ENCODE results near the gene RNF152.
"Not testable (repeated sequence)": the region's sequence is repeated elsewhere in the genome, so short reads cannot be mapped to it uniquely, and the experiment has no call there.

The RNF152 gene

DNA sequence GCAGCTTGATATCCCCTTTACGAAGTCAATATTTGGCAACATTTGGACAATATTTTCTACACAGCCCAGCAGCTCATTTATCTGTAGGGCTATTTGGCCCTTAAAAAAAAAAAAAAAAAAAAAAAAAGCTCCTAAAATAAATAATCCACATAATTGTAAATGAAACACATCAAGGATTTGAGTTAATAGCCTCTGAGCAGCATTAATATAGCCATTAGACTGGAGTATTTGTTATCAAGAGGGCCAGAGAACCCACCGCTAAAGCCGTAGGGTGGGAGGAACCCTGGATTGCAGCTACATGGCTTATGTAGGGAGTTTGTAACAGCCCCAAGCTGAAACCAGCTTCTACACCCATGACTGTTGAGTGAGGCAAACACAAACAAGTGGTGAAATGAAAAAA is 84.5 kb downstream of the RNF152 start:
- no peak for DNase-seq

DNA sequence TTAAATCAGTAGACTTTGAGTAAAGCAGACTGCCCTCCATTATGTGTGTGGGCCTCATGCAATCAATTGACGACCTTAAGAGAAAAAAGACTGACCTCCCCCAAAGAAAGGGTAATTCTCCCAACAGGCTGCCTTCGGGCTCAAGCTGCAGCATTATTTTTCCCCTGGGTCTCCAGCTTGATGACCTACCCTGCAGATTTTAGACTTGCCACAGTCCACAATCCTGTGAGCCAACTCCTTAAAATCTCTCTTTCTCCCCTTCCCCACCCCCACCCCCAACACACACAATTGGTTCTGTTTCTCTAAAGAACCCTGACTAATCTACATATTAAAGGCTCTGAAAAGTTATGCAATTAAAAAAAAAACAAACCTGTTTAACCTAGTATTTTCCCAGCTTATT is 89.4 kb downstream of the RNF152 start:
- no peak for DNase-seq

DNA sequence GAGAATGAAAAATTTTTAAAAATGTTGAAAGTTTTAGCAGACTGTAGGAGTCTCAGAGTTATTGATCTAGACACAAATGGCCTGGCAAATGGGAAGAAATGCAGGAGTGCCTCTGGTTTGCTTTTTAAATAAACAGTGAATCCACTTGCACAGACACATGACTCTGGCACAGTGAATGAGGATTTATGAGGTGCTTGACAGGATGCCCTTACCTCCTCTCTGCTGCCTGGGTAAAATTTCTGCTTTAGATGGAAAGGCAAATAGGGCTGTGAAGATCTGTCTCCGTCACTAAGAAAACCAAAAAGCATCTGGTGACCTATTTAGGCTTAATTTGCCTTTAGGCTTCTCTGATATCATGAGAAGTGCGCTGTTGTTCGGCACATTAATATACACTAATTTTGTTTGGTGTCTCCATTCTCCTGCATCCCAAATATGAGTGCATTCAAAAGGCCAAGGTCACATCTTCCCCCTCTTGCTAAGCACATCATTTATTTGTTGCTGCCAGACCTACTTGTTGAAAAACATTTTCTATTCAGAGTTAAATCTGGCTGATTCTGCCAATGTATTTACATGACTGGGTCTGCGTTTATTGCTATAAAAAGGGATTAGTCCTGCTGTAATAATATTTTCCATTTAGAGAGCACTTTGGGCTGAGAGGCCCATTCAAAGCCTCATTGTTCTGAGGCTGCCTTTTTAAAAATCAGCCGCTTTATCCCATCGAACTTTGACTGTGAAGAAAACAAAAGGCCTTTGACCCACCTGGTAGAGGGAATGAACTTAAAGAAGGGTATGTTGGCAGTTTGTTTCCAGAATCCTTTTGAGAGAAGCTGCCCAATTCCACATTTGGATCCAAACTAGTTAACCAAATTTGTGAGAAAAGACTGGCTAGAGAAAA is 94.9 kb downstream of the RNF152 start:
- peak; percentile 3 for DNase-seq

DNA sequence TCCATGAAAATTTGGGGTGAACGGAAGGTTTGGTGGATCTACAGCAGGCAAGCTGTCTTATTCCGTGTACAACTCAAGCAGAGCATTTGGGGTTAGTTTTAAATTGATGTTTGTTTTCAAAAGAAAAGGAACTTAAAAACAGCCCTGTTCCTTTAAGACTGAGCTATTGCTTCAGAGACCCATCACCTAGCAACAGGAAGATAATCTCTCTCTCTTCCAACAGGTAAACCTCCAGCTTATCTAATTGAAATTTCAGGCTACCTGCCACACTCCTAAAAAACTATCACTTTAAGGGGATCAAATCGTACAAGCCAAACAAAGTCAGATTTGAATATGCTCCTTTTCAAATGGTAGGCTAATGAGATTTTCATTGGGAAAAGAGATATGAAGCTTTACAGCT is 101.8 kb downstream of the RNF152 start:
- no peak for DNase-seq

DNA sequence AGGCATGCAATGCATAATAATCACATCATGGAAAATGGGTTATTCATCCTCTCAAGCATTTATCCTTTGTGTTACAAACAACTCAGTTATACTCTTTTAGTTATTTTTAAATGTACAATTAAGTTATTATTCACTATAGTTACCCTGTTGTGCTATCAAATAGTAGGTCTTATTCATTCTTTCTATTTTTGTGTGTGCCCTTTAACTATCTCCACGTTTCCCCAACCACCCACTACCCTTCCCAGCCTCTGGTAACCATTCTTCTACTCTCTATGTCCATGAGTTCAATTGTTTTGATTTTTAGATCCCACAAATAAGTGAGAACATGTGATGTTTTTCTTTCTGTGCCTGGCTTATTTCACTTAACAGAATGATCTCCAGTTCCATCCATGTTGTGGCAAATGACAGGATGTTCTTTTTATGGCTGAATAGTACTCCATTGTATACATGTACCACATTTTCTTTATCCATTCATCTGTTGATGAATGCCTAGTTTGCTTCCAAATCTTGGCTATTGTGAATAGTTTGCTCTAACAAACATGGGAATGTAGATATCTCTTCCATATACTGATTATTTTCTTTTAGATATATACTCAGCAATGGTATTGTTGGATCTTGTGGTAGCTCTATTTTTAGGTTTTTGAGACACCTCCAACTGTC is 105.7 kb downstream of the RNF152 start:
- not testable (repeated sequence) for DNase-seq

DNA sequence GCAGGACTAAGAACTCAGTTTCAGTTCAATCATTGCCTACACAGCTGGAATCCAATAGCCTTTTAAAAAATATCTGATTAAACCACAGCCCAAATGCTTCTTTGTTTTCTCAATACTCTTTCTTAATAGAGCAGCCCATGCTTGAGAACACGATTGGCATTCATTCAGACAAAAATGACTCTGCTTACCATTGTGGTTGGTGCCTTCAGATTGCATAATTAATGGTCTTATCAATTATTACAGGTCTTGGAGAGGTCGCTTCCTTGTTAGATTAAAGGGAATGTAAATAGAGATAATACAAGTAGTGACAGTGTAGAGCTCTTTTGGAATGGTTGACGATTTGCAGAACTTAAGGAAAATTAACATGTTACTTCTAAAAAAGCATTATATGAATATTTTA is 107.2 kb downstream of the RNF152 start:
- no peak for DNase-seq

DNA sequence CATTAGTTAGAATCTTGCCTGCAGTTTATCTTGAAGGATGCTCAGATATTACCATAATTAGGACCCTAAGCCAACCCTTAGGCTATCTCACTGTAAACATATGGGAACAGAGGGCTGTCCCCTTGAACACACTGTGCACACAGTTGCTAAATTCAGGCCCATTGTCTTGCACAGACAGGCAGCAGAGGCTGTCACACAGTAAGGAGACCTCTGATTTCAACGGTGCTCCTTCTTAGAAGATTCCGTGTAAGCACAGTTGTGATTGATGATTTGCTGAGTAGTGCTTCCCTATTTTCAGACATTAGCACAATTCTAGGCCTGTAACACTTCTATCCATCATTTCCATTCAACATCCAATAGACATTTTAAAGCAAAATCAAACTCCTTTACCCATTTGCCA is 108.0 kb downstream of the RNF152 start:
- DNase-seq, result no peak

DNA sequence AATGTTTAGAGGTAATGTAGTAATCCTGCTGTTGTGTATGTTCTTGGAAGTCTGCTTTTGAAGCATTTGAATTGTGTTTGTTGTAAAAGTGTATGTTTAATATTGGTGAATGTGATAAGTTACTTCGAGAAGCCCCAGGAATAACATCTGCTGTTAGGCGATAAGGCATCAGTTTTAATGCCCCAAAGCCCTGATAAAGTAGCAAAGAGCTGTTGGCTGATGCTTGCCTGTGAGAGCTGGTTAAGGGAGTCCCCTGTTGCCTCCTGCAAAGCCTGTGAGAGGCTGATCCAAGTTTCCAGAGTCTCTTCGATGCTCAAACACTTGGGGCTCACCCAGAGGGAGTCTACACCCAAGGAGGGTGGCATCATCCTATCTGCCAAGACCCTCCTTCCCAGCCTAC is 110.3 kb downstream of the RNF152 start:
- no peak for DNase-seq

DNA sequence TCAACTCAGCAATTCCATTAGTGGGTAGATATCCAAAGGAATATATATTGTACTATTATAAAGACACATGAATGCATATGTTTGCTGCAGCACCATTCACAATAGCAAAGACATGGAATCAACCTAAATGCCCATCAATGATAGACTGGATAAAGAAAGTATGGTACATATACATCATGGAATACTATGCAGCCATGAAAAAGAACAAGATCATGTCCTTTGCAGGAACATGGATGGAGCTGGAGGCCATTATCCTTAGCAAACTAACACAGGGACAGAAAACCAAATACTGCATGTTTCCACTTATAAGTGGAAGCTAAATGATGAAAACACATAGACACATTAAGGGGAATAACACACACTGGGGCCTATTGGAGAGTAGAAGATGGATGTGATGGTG is 116.6 kb downstream of the RNF152 start:
- not testable (repeated sequence) for DNase-seq

DNA sequence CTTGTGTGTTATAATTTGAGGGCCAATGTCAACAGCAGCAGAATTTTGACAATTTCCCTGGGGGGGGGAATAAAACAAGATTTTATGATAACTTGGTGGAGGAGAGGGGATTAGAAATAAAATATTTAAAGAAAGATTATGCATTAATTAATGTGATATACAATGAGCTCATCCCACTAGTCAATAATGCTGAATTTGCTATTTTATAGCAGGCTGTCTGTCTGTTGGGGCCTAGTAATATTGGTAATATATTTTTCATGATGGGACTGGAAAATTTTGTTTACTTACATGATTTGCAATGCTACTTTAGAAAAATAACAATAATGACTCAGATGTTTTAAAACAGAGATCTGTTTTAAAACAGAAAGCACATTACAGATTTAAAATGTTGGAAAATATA is 118.0 kb downstream of the RNF152 start:
- no peak for DNase-seq

DNA sequence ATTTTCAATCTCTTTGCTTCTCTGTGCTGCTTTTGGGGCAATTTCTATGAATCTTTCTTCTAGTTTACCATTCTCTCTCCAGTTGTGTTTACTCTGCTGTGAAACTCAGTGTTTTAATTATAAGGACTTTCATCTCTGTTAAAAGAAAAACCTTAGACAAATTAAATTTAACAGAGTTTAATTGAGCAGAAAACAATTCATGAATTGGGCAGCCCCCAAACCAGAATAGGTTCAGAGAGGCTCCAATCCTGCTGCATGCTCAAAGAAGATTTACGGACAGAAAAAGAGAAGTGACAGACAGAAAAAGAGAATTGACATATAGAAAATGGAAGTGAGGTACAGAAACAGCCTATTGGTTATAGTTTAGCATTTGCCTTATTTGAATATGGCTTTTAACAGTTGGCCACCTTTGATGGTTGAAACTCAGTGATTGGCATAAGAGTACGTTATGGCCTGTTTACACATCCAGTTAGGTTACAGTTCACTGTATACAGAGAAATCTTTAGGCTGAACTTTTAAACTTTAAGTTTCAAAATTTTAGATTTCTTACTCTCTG is 120.4 kb downstream of the RNF152 start:
- DNase-seq, result no peak

DNA sequence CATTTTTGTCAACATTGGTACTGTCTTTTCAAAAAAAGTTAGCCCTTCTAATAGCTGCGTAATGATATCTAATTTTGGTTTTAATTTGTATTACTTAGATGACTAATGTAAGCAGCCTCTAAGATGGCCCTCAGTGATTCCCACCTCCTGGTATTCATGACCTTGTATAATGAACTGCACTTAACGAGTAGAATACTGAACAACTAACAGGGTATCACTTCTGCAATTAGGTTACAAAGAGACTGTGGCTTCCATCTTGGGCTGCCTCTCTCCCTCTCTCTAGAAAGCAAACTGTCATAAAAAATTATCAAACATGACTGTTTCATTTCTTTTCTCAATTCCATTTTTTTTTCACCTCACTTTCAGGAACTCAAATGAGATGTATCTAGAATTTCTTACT is 120.9 kb downstream of the RNF152 start:
- DNase-seq, result no peak

DNA sequence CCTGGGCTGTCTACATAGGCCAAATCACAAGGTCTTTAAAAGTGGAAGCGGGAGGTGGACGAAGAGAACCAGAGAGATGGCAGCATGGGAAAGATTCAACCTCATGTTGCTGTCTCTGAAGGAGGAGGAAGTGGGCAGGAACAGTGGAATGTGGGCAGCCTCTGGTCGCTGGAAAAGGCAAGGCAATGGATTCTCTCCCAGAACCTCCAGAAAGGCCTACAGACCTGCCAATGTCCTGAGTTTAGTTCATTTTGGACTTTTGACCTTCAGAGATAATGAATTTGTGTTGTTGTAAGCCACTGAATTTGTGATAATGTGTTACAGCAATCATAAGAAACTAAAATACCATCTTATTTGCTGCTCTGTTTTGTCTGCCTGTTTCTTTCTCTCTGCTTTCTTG is 122.5 kb downstream of the RNF152 start:
- DNase-seq, result no peak

DNA sequence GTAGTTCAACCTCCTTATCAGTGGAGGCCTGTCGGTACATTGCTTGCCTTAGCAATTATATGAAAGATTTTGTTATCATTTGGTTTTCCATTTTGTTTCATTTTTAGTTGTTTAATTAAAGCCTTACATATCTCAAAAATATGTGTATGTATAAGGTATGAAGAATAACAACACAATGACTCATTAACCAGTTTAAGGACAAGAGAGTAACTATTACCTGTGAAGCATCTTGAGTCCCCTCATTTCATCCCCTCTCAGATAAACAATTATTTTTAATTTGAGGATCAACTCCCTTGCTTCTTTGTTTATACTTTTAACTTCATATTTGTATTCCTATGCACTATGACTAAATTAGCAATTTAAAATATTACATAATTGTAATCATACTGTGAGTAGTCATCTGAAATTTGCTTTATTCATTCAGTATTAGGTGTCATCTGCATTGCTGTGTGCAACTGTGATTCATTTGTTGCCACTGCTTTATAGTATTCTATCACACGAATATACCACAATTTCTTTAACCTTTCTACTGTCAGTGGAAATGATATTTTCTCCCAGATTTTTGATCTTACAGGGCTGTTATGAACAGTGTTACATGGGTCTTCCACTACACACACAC is 126.4 kb downstream of the RNF152 start:
- no peak for DNase-seq

DNA sequence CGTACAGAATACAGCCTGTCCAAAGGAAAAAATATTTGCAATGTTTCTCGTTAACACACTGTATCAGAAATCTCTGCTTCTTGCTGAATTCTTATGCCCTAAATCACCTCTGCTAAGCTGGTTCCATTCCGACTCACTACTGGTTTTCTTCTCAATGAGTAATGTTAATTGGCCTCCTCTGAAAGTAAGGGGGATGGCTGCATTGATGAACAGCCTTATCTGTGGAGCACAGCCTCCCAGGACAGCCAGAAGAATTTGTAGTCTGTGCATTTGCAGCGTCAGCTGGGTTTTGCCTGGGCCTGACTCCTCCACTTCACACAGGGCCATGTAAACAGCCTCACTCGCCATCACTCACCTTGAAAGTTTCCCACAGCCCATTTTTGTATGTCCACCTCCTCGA is 127.7 kb downstream of the RNF152 start:
- DNase-seq, result no peak

DNA sequence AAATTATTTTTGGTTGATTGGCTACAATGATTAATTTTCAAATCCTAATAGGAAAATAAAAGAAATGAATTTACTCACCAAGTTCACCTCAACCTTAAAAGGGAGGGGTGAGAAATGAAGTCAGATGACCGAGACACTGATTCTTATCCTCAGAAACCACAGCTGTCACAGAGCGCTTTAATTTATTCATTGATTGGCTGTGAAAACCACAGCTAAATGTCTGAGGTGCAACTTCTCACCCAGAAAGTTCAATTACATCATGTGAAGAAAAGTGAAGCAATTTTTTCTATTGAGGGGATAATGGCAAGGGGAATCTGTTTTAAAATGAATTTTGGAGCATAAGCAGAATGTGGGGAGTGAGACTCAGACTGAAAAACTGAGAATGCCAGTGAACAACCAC is 128.4 kb downstream of the RNF152 start:
- DNase-seq, result no peak

DNA sequence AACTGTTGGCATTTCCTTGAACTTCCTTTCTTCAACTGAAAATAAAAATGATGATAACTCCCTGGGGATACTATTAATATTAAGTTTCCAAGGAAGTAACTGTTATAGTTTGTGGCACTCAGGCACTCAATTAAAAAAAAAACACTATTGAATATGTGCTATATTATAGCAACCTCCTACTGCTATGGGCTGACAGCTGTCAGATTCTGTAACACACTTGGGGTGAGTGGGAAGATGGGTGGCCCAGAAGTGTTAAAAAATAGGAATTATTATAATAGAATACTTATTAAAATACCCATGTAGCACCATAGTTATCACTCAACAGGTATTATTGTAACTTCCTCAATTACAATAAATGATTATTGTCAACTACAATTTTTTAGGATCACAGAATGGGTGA is 130.9 kb downstream of the RNF152 start:
- DNase-seq, result no peak
